Measurements from ENCODE around the gene CORIN. TPM values are rescaled to one million over a fixed set of nuclear protein-coding genes. Genes with fewer than 3 reads are reported as not detected.

The CORIN gene
- total and polyA plus RNA-seq, 2 donors, result 0.24 to 0.78 TPM

- no peak for DNase-seq (ENCODE audit: low read depth in 6 of 9, low spot score in 9 of 9)
- Histone ChIP-seq H3K27ac (ENCODE audit: low read depth in 1 of 2, low read length in 1 of 2) (no peak overlapping the region), H3K36me3 (ENCODE audit: control insufficient read depth in 2 of 2, insufficient read depth in 2 of 2, low read length in 1 of 2) (no peaks in the 10 kb centered on the region), H3K27me3 (ENCODE audit: control insufficient read depth in 2 of 2, insufficient read depth in 1 of 2, low read length in 1 of 2) (no peaks in the 10 kb centered on the region), H3K4me1 (ENCODE audit: control insufficient read depth in 2 of 2, insufficient read depth in 2 of 2, low read length in 2 of 2) (no peaks in the 10 kb centered on the region), H3K4me3 (ENCODE audit: low read length in 2 of 2) (no peak overlapping the region), H3K9me3 (ENCODE audit: control insufficient read depth in 2 of 2, insufficient read depth in 1 of 2, low read length in 1 of 2) (no peaks in the 10 kb centered on the region)
- 89% methylated on average over 5 of the region's 5 CpGs for WGBS
Measured at GRCh38 chr4:47721892-47722575, 115.8 kb downstream of the CORIN start.

DNA sequence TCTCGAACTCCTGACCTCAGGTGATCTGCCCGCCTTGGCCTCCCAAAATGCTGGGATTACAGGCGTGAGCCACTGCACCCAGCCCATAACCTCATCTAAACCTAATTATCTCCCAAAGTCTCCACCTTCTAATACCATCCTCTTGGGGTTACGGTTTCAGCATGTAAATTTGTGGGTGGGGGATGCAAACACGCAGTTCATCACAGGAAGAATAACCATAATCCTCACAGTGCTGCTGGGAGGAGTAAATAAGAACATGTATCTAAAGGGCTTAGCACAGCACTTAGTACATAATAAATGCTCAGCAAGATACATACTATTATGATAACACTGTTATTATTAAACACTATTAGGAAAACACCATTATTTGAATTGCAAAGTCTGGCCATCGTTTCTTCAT is 116.4 kb downstream of the CORIN start:
- DNase-seq (ENCODE audit: low read depth in 6 of 9, low spot score in 9 of 9), result no peak
- no peaks in the 10 kb centered on the region for H3K27me3 ChIP-seq (ENCODE audit: control insufficient read depth in 2 of 2, insufficient read depth in 1 of 2, low read length in 1 of 2)
- H3K27ac ChIP-seq (ENCODE audit: low read depth in 1 of 2, low read length in 1 of 2), result no peak overlapping the region
- no peaks in the 10 kb centered on the region for H3K4me1 ChIP-seq (ENCODE audit: control insufficient read depth in 2 of 2, insufficient read depth in 2 of 2, low read length in 2 of 2)
- WGBS, result 97% methylated on average over 6 of the region's 6 CpGs
- H3K36me3 ChIP-seq (ENCODE audit: control insufficient read depth in 2 of 2, insufficient read depth in 2 of 2, low read length in 1 of 2), result no peaks in the 10 kb centered on the region
- H3K9me3 ChIP-seq (ENCODE audit: control insufficient read depth in 2 of 2, insufficient read depth in 1 of 2, low read length in 1 of 2), result no peaks in the 10 kb centered on the region
- no peak overlapping the region for H3K4me3 ChIP-seq (ENCODE audit: low read length in 2 of 2)

DNA sequence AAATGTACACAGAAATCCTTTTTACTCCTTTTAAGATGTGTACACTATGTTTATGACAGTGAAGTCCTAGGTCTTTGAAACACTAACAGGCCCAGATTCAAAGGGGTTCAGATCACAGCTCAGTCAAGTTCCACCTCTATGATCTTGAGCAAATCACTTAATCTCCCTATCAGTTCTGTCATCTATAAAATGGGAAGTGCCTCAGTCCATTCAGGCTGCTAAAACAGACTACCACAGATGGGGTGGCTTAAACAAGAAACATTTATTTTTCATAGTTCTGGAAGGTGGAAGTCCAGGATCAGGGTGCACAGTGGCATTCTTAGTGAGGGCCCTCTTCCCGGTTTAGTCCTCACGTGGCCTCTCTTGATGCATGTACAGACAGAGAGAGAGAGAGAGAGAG is 117.1 kb downstream of the CORIN start:
- no peaks in the 10 kb centered on the region for H3K9me3 ChIP-seq (ENCODE audit: control insufficient read depth in 2 of 2, insufficient read depth in 1 of 2, low read length in 1 of 2)
- no peak overlapping the region for H3K4me3 ChIP-seq (ENCODE audit: low read length in 2 of 2)
- 93% methylated on average over 2 of the region's 2 CpGs for WGBS

DNA sequence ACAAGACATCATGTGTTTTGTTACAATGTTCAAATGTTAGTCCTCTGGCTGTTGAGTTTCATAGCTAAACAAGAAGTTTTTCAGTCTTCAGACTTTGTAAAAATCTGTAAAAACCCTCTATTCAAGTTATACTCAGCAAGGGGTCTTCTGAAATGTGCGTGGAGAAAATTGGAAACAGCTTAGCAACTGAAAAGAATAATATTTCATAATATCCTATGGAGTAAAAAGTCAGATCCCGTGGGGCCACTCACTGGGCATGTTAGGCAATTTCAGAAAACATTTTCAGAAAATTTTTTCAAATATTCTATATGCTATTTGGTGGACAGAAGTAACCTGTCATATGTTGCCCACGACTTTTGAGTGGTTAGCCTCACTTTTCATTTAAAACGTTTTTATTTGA is 118.3 kb downstream of the CORIN start:
- Histone ChIP-seq H3K4me3 (ENCODE audit: low read length in 2 of 2) (no peak overlapping the region), H3K4me1 (ENCODE audit: control insufficient read depth in 2 of 2, insufficient read depth in 2 of 2, low read length in 2 of 2) (no peaks in the 10 kb centered on the region), H3K27me3 (ENCODE audit: control insufficient read depth in 2 of 2, insufficient read depth in 1 of 2, low read length in 1 of 2) (no peaks in the 10 kb centered on the region), H3K27ac (ENCODE audit: low read depth in 1 of 2, low read length in 1 of 2) (no peak overlapping the region), H3K9me3 (ENCODE audit: control insufficient read depth in 2 of 2, insufficient read depth in 1 of 2, low read length in 1 of 2) (no peaks in the 10 kb centered on the region), H3K36me3 (ENCODE audit: control insufficient read depth in 2 of 2, insufficient read depth in 2 of 2, low read length in 1 of 2) (no peaks in the 10 kb centered on the region)
- DNase-seq (ENCODE audit: low read depth in 6 of 9, low spot score in 9 of 9), result no peak
- 92% methylated on average over 4 of the region's 4 CpGs for WGBS

More for the DNA sequence above, 117.1 kb downstream of the CORIN start:
- Histone ChIP-seq H3K27me3 (ENCODE audit: control insufficient read depth in 2 of 2, insufficient read depth in 1 of 2, low read length in 1 of 2) (no peaks in the 10 kb centered on the region), H3K36me3 (ENCODE audit: control insufficient read depth in 2 of 2, insufficient read depth in 2 of 2, low read length in 1 of 2) (no peaks in the 10 kb centered on the region), H3K27ac (ENCODE audit: low read depth in 1 of 2, low read length in 1 of 2) (no peak overlapping the region), H3K4me1 (ENCODE audit: control insufficient read depth in 2 of 2, insufficient read depth in 2 of 2, low read length in 2 of 2) (no peaks in the 10 kb centered on the region)
- DNase-seq (ENCODE audit: low read depth in 6 of 9, low spot score in 9 of 9), result no peak

DNA sequence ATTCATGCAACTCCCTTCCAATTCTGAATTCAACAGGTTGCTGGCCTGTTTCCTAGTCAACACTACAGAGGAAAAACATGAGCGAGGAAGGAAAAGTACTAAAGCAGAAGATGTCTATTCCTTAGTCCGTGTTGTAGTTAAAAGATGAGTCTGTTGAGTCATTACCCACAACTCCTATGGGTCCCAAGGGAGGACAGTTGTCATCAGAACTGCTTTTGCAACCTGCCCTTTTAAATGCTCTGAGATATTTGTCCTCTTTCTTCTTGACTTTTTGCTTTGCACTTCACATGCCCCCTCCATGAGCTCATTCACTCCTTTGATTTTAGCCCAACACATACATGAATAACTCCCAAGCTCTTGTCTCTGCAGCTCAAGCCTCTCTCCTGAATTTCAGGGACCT is 119.2 kb downstream of the CORIN start:
- no peak for DNase-seq (ENCODE audit: low read depth in 6 of 9, low spot score in 9 of 9)
- Histone ChIP-seq H3K27me3 (ENCODE audit: control insufficient read depth in 2 of 2, insufficient read depth in 1 of 2, low read length in 1 of 2) (no peaks in the 10 kb centered on the region), H3K4me3 (ENCODE audit: low read length in 2 of 2) (no peak overlapping the region), H3K36me3 (ENCODE audit: control insufficient read depth in 2 of 2, insufficient read depth in 2 of 2, low read length in 1 of 2) (no peaks in the 10 kb centered on the region), H3K4me1 (ENCODE audit: control insufficient read depth in 2 of 2, insufficient read depth in 2 of 2, low read length in 2 of 2) (no peaks in the 10 kb centered on the region), H3K27ac (ENCODE audit: low read depth in 1 of 2, low read length in 1 of 2) (no peak overlapping the region), H3K9me3 (ENCODE audit: control insufficient read depth in 2 of 2, insufficient read depth in 1 of 2, low read length in 1 of 2) (no peaks in the 10 kb centered on the region)
- WGBS, result 94% methylated on average over 2 of the region's 2 CpGs

DNA sequence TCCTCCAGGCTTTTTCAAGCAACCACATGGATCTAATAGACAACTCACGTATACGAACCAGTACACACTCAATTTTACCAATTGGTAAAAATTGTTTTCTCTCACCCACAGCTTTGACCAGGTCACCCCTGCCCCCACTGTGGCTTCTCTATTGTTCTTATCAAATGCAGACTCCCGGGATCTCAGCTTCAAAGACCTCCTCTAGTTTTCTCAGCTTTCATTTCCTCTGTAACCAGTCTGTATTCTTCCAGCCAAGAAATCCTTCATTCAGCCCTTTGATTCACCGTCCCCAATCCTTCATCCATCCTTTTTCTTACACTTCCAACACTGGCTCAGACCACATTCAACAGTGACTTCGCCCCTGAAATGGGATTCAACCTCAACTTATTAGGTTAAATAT is 120.7 kb downstream of the CORIN start:
- no peaks in the 10 kb centered on the region for H3K9me3 ChIP-seq (ENCODE audit: control insufficient read depth in 2 of 2, insufficient read depth in 1 of 2, low read length in 1 of 2)
- no peak overlapping the region for H3K4me3 ChIP-seq (ENCODE audit: low read length in 2 of 2)
- 93% methylated on average over 5 of the region's 5 CpGs for WGBS
- no peaks in the 10 kb centered on the region for H3K4me1 ChIP-seq (ENCODE audit: control insufficient read depth in 2 of 2, insufficient read depth in 2 of 2, low read length in 2 of 2)
- no peak overlapping the region for H3K27ac ChIP-seq (ENCODE audit: low read depth in 1 of 2, low read length in 1 of 2)
- no peaks in the 10 kb centered on the region for H3K36me3 ChIP-seq (ENCODE audit: control insufficient read depth in 2 of 2, insufficient read depth in 2 of 2, low read length in 1 of 2)
- no peak for DNase-seq (ENCODE audit: low read depth in 6 of 9, low spot score in 9 of 9)
- no peaks in the 10 kb centered on the region for H3K27me3 ChIP-seq (ENCODE audit: control insufficient read depth in 2 of 2, insufficient read depth in 1 of 2, low read length in 1 of 2)

GRCh38 chr4:47715716-47716416 is 122.0 kb downstream of the CORIN start:
- Histone ChIP-seq H3K27me3 (ENCODE audit: control insufficient read depth in 2 of 2, insufficient read depth in 1 of 2, low read length in 1 of 2) (no peaks in the 10 kb centered on the region), H3K9me3 (ENCODE audit: control insufficient read depth in 2 of 2, insufficient read depth in 1 of 2, low read length in 1 of 2) (no peaks in the 10 kb centered on the region), H3K36me3 (ENCODE audit: control insufficient read depth in 2 of 2, insufficient read depth in 2 of 2, low read length in 1 of 2) (no peaks in the 10 kb centered on the region), H3K4me1 (ENCODE audit: control insufficient read depth in 2 of 2, insufficient read depth in 2 of 2, low read length in 2 of 2) (no peaks in the 10 kb centered on the region), H3K4me3 (ENCODE audit: low read length in 2 of 2) (no peak overlapping the region), H3K27ac (ENCODE audit: low read depth in 1 of 2, low read length in 1 of 2) (no peak overlapping the region)
- no peak for DNase-seq (ENCODE audit: low read depth in 6 of 9, low spot score in 9 of 9)
- 32% methylated on average over 3 of the region's 3 CpGs for WGBS

DNA sequence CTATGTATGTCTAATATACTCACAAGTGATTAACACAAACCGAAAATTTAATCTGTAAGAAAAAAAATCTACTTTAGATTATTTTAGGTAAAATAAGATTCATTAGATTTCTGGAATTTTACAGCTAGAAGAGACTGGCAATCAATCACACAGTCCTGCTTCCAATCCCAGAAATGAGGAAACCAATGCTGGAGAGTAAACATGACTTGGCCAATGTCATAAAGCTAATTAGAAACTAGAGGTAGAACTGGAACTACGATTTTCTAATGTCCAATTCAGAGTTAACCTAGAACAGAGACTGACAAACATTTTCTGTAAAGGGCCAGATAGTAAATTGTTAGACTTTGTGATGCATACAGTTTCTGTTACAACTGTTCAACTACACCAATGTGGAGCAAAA is 123.6 kb downstream of the CORIN start:
- whole genome bisulfite sequencing, result 91% methylated on average over 2 of the region's 2 CpGs
- no peak overlapping the region for H3K27ac ChIP-seq (ENCODE audit: low read depth in 1 of 2, low read length in 1 of 2)
- no peak for DNase-seq (ENCODE audit: low read depth in 6 of 9, low spot score in 9 of 9)
- no peaks in the 10 kb centered on the region for H3K36me3 ChIP-seq (ENCODE audit: control insufficient read depth in 2 of 2, insufficient read depth in 2 of 2, low read length in 1 of 2)
- no peaks in the 10 kb centered on the region for H3K27me3 ChIP-seq (ENCODE audit: control insufficient read depth in 2 of 2, insufficient read depth in 1 of 2, low read length in 1 of 2)
- H3K9me3 ChIP-seq (ENCODE audit: control insufficient read depth in 2 of 2, insufficient read depth in 1 of 2, low read length in 1 of 2), result no peaks in the 10 kb centered on the region
- no peak overlapping the region for H3K4me3 ChIP-seq (ENCODE audit: low read length in 2 of 2)
- H3K4me1 ChIP-seq (ENCODE audit: control insufficient read depth in 2 of 2, insufficient read depth in 2 of 2, low read length in 2 of 2), result no peaks in the 10 kb centered on the region

DNA sequence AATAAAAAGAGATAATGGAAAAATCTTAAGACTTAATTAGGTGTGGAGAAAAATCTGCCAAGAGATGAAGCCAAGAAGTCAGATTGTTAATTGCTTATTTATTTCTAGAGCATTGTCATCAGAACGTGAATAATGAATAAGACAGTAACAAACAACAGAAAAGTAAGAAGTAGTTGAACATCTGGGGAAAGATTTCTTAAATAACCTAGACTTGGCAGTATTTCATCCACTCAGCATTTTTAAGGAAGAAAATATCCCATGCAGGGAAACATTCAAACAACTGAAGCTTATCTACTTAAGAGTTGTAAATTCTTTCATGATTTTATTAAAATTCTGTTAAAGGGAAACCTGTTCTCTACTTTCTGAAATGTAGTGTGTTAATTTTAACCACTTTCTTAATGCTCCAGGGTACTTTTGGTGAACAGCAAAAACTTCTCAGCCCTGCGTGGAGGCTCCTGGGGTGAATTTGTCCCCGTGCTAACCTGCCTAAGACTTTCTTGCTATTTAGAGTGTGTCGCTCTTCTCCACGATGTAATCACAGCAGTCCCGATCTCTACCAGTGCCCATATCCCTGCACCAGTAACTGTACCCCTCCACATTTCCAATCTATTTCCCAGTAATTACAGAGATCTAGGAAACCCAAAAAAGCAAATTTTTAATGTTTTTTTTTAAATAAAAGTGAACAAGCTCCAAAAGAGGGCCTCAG is 124.6 kb downstream of the CORIN start:
- Histone ChIP-seq H3K4me1 (ENCODE audit: control insufficient read depth in 2 of 2, insufficient read depth in 2 of 2, low read length in 2 of 2) (no peaks in the 10 kb centered on the region), H3K9me3 (ENCODE audit: control insufficient read depth in 2 of 2, insufficient read depth in 1 of 2, low read length in 1 of 2) (no peaks in the 10 kb centered on the region), H3K27ac (ENCODE audit: low read depth in 1 of 2, low read length in 1 of 2) (no peak overlapping the region), H3K4me3 (ENCODE audit: low read length in 2 of 2) (no peak overlapping the region), H3K27me3 (ENCODE audit: control insufficient read depth in 2 of 2, insufficient read depth in 1 of 2, low read length in 1 of 2) (no peaks in the 10 kb centered on the region), H3K36me3 (ENCODE audit: control insufficient read depth in 2 of 2, insufficient read depth in 2 of 2, low read length in 1 of 2) (no peaks in the 10 kb centered on the region)
- DNase-seq (ENCODE audit: low read depth in 6 of 9, low spot score in 9 of 9), result no peak
- 91% methylated on average over 6 of the region's 6 CpGs for WGBS

Measured in thymus (tissue), 11 donors.